Mucosa of descending colon (tissue), 3 donors: Measurements from ENCODE around the gene GATA6. TPM values are rescaled to one million over a fixed set of nuclear protein-coding genes. Genes with fewer than 3 reads are reported as not detected.

ENCODE experiments used
- ATAC-seq: fragments of 200-7000 bp; cut with Tn5 transposase; one replicate; pipeline ENCODE4 v1.9.1; 2020; ENCODE audit warnings: mild to moderate bottlenecking, moderate library complexity
- DNase-seq, 3 donors: peaks; one replicate each; pipeline ENCODE4 v3.0.0-alpha.2; 2020
- H3K36me3 ChIP-seq: fragments of 200-600 bp; one replicate; pipeline ENCODE4 v1.8.0; 2021; ENCODE audit warnings: low read depth, mild to moderate bottlenecking
- H3K4me1 ChIP-seq: fragments of 200-600 bp; one replicate; pipeline ENCODE4 v1.8.0; 2021; ENCODE audit warnings: low read depth, mild to moderate bottlenecking
- H3K4me3 ChIP-seq: fragments of 200-600 bp; one replicate; pipeline ENCODE4 v1.8.0; 2021; ENCODE audit warnings: mild to moderate bottlenecking
- H3K9me3 ChIP-seq: fragments of 200-600 bp; one replicate; pipeline ENCODE4 v1.8.0; 2021; ENCODE audit warnings: mild to moderate bottlenecking
- CTCF ChIP-seq: fragments of 200-600 bp; IDR thresholded peaks from one replicate; pipeline ENCODE4 v1.8.0; 2022; ENCODE audit warnings: antibody characterized with exemption, mild to moderate bottlenecking
- intact Hi-C, 2 donors: fragments of 100-400 bp; cut with DNase I in 1 of 2; cut with micrococcal nuclease in 1 of 2; formaldehyde crosslinking; loops; one replicate each; pipeline versions ENCODE4 v1.11.0 to v1.11.1; 2022; cut with DNase I, micrococcal nuclease
- total RNA-seq, 3 donors: library from RNA; stranded (reverse); fragmentation: NEBNext Ultra II Directional in 2 of 3; extraction: Animal tissue kit (Norgen Biotek cat#: 25700) in 2 of 3; gene quantifications; one replicate each; pipeline versions ENCODE4 v1.2.1 to v1.2.4, GENCODE V29; 2021 to 2023
- donor health status: DM: no; HTN: no; CAD: no; lungs with moderate emphysema.
- donor health status: DM: no; HTN: no; CAD: no.
- donor health status: DM: no; HTN: yes; CAD: no.

Gene GATA6
- total RNA-seq, 3 donors from 2014 or later, result 21.9 to 58.8 (median 43.3) TPM

GRCh38 chr18:22132763-22133162 lies 36.6 kb upstream of the GATA6 start:
- intact Hi-C loops, result no loop called here
- Histone ChIP-seq H3K4me1 (no peaks in the 10 kb centered on the region), H3K4me3 (no peak overlapping the region), H3K36me3 (no peaks in the 10 kb centered on the region), H3K9me3 (no peaks in the 10 kb centered on the region)
- ATAC-seq, result no peak
- no peak for DNase-seq
- TF ChIP-seq CTCF, result no peak

- DNase-seq, result peak in 1 of 3 donors; percentile 57
- no peaks in the 10 kb centered on the region for H3K4me1 ChIP-seq
- TF ChIP-seq CTCF, result no peak
- intact Hi-C loops, result no loop called here
- peak; percentile 92 for ATAC-seq
- H3K9me3 ChIP-seq, result no peaks in the 10 kb centered on the region
- H3K36me3 ChIP-seq, result no peaks in the 10 kb centered on the region
- H3K4me3 ChIP-seq, result no peak overlapping the region
Observed at GRCh38 chr18:22136395-22136794, 33.0 kb upstream of the GATA6 start.

GRCh38 chr18:22141211-22141610 lies 28.2 kb upstream of the GATA6 start:
- no peak for ATAC-seq
- H3K4me1 ChIP-seq, result no peaks in the 10 kb centered on the region
- no peaks in the 10 kb centered on the region for H3K36me3 ChIP-seq
- no peak for TF ChIP-seq CTCF
- no peak for DNase-seq
- H3K9me3 ChIP-seq, result no peaks in the 10 kb centered on the region
- intact Hi-C loops, result no loop called here
- H3K4me3 ChIP-seq, result no peak overlapping the region

GRCh38 chr18:22143347-22144340 lies 25.7 kb upstream of the GATA6 start:
- H3K36me3 ChIP-seq, result no peaks in the 10 kb centered on the region
- intact Hi-C loops, result no loop called here
- no peaks in the 10 kb centered on the region for H3K9me3 ChIP-seq
- ATAC-seq (peak; percentile 69), DNase-seq (peak in 1 of 3 donors; percentile 18)
- no peak overlapping the region for H3K4me3 ChIP-seq
- TF ChIP-seq CTCF, result no peak
- H3K4me1 ChIP-seq, result no peaks in the 10 kb centered on the region

- no peak overlapping the region for H3K4me3 ChIP-seq
- ATAC-seq, result no peak
- no peaks in the 10 kb centered on the region for H3K4me1 ChIP-seq
- H3K9me3 ChIP-seq, result no peaks in the 10 kb centered on the region
- TF ChIP-seq CTCF, result no peak
- intact Hi-C loops, result no loop called here
- no peak for DNase-seq
- H3K36me3 ChIP-seq, result no peaks in the 10 kb centered on the region
Observed at GRCh38 chr18:22145160-22145559, 24.2 kb upstream of the GATA6 start.
